ENCODE measurements around the gene SEC23B. TPM values are rescaled to one million over a fixed set of nuclear protein-coding genes. Genes with fewer than 3 reads are reported as not detected.

SEC23B gene
- total and polyA plus RNA-seq, 2 of the 13 experiments (the other 11 are each of a cell fraction or from before 2014, with no cell fraction given): 114 to 120 TPM

GRCh38 chr20:18466894-18467730 lies 40.6 kb upstream of the SEC23B start, which contains the start of the genes DZANK1 and POLR3F (continued):
- TF ChIP-seq AHDC1 (CRISPR knock-in tag; IDR thresholded peaks at IDR 0.05; ENCODE audit: borderline replicate concordance) (no peak; the same call in 1 of the 2 replicates), FOXC1 (CRISPR knock-in tag; IDR thresholded peaks at IDR 0.05; ENCODE audit: borderline replicate concordance) (peak; percentile 89), ZNF276 (CRISPR knock-in tag; IDR thresholded peaks at IDR 0.05; ENCODE audit: low read depth) (peak; percentile 85; the same call in 1 of the 2 replicates), XBP1 (CRISPR knock-in tag; IDR thresholded peaks at IDR 0.05) (peak; percentile 61; the same call in 1 of the 2 replicates), SNRNP70 (IDR thresholded peaks at IDR 0.05; ENCODE audit: low read depth, low read length) (no peak), BRD4 (CRISPR knock-in tag; IDR thresholded peaks at IDR 0.05) (peak; percentile 95), MLLT10 (CRISPR knock-in tag; IDR thresholded peaks at IDR 0.05) (no peak), ZNF124 (CRISPR knock-in tag; IDR thresholded peaks at IDR 0.05) (peak; percentile 88; the same call in 1 of the 2 replicates), FUBP1 (CRISPR knock-in tag; IDR thresholded peaks at IDR 0.05; ENCODE audit: borderline replicate concordance) (no peak), HNF4A (CRISPR knock-in tag; IDR thresholded peaks at IDR 0.05) (peak; percentile 27), XRCC5 (optimal IDR thresholded peaks at IDR 0.05; ENCODE audit: low read length) (peak; percentile 62), ZNF777 (CRISPR knock-in tag; IDR thresholded peaks at IDR 0.05) (no peak; the same call in 1 of the 2 replicates), GPBP1L1 (CRISPR knock-in tag; IDR thresholded peaks at IDR 0.05) (no peak), ELF4 (CRISPR knock-in tag; IDR thresholded peaks at IDR 0.05; ENCODE audit: borderline replicate concordance) (no peak), RFXAP (CRISPR knock-in tag; IDR thresholded peaks at IDR 0.05; ENCODE audit: borderline replicate concordance) (peak; percentile 92), ZNF367 (CRISPR knock-in tag; IDR thresholded peaks at IDR 0.05; ENCODE audit: borderline replicate concordance) (0 out of 2 replicates have a peak, but pooled peaks have one; percentile 55)
